GM18505 (cell line): ENCODE data around the gene URB1.
"Not testable (repeated sequence)": the region's sequence is repeated elsewhere in the genome, so short reads cannot be mapped to it uniquely, and the experiment has no call there.

Experiments
- ATAC-seq: cut with Tn5 transposase; IDR thresholded peaks from one replicate; pipeline ENCODE4 v1.9.1; 2021; ENCODE audit not compliant: unreplicated experiment
- POLR2A ChIP-seq: IDR thresholded peaks from 4 replicates; pipeline ENCODE4 v1.6.1; 2011; ENCODE audit warnings: borderline replicate concordance; ENCODE audit not compliant: insufficient read depth, insufficient read length; ENCODE audit errors: extremely low read depth

URB1 gene

DNA sequence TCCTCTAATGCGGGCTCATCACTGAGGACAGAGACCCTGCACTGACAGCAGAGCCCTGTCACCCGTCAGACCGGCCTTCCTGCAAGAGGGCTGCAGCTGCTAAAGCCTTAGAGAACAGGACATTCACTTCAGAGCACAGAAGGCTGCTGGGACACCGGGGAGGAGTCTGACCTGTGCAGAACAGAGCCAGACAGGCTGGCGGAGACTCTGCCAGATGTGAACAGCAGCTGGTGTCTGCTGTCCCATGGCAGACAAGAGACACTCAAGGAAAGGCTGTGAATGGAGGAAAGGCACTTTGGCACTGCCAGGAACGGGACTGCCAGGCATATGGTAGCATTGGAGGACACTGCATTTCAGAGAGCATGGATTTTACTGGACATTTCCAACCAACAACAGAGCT, 72.8 kb downstream of the URB1 start:
- no peak for ATAC-seq
- no peak for TF ChIP-seq POLR2A

DNA sequence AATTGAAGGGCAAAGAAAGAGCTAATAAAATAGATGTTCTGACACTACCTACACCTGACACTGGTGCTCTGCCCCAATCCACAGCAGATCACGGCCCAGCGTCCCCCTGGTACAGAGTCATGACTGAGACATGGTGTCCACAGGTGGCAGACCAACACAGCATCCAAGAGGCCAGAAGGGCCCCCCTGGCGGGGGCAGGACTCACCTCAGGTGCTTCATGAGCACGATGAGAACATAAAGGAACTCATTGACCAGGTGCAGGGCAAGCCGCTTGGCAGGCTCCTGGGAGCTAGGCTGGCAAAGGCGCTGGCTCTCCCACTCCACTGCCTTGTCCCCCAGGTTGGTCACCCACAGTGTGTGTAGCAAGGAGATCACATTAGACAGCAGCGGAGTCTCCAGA, 73.8 kb downstream of the URB1 start:
- TF ChIP-seq POLR2A = no peak
- ATAC-seq = no peak

DNA sequence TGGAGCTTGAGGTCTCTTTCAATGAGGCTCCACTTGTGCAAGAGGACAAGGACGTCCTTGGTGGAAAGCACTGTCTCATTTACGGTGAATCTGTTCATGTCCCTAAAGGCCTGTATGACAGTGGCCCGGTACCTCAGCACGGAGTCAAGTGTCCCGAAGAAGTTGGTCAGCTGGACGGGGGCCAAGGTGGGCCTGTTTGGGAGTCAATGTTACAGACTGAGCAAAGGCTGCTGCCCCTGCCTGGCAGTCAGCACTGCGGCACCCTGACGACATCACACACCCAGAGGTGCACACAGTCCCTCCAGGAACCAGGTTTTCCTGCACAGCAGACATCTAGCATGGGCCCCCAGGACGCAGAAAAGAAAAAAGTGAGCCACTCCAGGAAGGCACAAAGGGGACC, 75.1 kb downstream of the URB1 start:
- no peak for TF ChIP-seq POLR2A
- ATAC-seq = no peak

DNA sequence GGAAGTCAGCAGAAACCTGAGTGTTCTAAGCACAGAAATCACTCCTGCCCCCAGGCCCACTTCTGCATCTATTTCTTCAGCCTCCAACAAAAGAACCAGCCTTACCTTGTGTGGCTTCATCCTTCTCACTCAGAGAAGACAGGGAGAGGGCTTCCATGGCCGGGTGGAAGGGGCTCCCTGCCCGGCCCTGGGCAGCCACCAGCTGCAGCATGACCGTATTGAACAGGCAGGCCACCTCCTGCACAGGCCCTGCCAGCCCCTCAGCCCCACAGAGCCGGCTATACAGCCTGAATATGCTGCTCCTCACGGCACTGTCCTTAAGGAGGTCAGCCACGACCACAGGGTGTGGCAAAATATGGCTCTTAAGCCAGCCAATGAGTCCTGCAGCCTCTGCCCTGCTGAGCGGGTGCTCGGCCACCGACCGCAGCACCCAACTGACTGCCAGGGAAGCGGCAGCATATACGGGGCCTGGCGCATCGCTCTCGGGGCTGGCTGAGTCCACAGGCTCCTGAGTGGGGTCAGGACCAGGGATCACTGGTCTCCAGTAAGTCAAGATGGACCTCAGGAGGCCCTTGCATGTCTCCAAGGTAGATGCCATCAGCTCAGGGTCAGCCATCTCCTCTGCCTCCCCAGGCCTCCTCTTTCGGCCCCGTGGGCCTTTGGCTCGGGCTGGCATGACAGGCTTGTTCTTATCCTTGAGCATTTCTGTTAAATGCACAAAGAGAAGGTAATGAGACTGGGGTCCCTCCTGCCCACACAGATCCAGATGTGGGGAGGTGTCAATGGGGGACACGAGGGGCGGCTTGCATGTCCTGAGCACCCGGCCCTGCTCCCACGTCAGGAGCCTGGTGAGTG, 76.2 kb downstream of the URB1 start:
- no peak for ATAC-seq
- no peak for TF ChIP-seq POLR2A

DNA sequence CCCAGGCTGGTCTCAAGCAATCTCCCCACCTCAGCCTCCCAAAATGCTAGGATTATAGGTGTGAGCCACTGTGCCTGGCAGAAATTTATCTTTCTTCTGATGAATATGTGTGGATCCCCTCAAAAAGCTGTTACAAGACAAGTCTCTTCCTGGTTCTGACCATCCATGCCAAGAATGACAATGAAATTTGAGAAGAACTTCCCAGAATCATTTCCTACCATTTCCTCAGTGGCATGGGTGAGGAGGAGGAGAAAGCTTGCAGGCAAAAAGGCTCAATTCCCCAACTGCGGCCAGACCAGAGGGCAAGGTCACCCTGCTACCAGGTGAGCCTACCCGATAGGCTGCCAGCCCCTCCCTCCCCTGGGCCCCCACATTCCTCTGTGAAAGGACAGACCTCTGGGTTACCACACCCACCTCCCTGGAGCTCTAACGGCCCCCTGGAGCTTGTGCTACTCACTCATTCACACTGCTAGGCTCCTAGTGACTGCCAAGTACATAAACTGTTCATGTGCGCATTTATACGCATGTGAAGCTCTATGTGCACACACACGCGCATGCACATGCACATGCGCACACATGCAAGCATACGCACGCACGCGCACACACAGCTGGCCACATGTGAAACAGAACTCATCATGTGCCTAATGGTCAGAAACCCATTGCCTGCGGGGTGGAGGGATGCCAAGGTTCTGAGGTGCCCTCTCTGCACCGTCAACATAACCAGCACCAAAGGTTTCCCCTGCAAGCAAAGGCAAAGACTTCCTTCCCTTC, 77.1 kb downstream of the URB1 start:
- ATAC-seq = no peak
- no peak for TF ChIP-seq POLR2A

DNA sequence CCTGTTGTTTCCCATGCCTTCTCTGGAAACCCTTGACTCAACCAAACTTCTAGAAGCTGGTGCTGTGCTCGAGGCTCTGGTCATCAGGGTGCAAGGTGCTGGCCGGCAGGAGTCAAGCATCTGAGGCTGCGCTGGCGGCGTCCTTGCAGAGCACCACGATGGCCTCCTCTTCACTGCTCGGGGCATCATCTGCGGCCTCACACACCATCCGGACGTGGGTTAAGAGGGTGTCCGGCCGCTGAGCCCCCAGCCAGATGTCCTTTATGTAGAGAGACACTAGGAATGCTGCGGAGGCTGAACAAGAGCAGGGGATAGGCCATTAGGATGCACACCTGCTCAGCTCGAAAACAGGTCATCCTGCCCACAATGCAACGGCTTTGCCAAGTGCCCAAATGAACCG, 78.0 kb downstream of the URB1 start:
- ATAC-seq = no peak
- TF ChIP-seq POLR2A = no peak

DNA sequence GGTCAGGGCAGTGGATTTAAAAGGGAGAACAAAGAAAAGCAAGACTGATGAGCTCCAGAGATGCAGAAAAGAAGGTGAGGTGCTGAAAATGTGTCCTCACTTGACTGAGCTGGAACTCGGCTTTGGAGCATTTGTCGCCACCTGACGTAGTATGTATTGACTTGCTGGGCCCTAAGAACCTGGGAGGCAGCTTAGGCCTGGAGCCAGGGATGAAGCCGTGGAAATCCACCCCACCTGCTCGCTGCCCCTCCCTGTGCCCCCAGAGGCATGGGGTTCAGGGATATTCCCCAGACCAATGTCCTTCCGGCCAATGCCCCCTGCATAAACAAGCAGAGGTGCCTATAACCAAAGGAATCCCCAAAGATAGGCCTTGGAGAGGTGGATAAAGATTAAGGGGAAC, 79.8 kb downstream of the URB1 start:
- no peak for ATAC-seq
- no peak for TF ChIP-seq POLR2A

DNA sequence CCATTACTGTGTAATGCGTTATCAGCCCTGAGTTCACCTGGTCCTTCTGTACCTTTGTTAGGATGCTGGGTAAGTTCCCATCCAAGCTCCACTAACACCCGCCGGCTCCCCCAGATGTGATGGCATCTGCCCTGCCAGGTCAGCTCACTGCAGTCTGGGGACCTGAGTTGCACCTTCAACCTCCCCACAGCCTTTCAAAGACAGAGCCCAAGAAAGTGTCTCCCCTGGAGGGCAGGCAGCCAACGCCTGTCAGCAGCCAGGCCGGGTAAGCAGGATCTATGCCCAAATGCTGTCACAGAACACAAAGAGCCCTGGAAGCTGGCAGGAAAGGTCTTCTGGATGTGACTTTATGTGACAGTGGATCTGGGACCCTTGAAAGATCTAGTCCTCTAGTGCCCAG, 80.5 kb downstream of the URB1 start:
- ATAC-seq = no peak
- TF ChIP-seq POLR2A = no peak

DNA sequence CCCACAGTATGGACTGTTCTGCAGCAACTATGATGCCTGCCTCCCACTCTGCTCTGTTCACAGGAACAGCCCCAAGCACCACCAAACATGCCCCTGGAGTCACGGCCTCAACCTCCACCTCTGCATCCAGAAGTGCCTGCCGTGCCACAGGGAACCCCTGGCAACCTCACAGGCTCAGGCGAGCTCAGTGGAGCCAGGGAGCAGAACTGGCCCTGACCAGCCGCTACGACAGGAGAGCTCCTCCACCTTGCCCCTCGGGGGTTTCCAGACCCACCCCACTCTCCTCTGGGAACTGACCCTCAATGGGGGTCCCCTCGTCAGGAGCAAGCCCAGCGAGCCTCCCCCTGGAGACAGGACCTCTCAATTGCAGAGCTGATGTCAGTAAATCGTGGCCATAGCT, 81.2 kb downstream of the URB1 start:
- TF ChIP-seq POLR2A = no peak
- no peak for ATAC-seq

DNA sequence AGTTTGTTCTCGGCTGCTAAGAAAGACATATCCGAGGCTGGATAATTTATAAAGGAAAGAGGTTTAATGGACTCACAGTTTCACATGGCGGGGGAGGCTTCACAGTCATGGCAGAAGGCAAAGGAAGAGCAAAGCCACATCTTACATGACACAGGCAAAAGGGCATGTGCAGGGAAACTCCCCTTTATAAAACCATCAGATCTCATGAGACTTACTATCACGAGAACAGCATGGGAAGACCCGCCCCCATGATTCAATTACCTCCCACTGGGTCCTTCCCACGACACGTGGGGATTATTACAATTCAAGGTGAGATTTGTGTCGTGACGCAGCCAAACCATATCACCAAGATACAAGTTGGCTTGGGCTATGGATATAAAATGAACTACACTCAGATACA, 81.8 kb downstream of the URB1 start:
- ATAC-seq = not testable (repeated sequence)

DNA sequence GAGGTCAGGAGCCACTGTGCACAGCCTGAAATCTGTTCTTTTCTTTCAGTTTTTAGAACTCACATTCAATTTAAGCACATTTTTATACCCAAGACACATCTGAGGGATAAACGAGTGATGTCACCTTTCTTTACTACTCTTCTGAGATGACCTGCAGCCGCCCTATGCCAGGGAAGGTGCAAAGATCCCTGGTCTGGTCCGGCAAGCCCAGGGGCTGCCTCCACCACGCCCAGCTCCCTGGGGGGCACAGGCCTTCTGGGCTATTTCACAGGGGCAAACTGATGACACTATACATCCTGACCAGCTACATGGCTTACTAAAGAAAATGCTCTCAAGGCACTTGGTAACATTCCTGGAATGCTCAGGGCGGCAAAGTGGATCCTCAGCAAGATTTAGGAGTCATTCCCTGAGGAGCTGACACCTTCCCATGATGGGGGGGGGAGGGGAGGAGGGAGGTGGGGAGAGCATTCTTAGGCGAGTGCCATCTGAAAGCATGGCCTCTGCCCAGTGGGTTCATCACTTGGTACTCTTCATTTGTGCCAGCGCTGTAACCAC, 82.8 kb downstream of the URB1 start:
- no peak for TF ChIP-seq POLR2A
- no peak for ATAC-seq

DNA sequence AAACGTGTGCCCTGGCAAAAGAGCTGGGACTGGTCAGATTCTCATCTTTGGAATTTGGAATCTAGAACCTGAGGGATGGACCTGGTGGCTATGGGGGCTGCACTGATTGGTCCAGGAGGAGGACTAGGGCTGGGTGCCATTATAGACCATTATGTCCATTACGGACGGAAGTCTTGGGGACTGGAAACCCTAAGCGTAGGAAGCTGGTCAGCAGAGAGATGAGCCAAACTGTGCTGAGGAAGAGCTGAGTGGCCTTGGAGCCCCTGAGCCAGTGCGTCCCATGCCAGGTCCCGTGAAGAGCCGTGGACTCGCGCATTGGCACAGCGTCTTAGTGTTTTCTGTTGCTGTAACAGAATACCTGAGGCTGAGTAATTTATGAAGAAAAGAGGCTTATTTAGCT, 84.1 kb downstream of the URB1 start:
- no peak for TF ChIP-seq POLR2A
- ATAC-seq = no peak

DNA sequence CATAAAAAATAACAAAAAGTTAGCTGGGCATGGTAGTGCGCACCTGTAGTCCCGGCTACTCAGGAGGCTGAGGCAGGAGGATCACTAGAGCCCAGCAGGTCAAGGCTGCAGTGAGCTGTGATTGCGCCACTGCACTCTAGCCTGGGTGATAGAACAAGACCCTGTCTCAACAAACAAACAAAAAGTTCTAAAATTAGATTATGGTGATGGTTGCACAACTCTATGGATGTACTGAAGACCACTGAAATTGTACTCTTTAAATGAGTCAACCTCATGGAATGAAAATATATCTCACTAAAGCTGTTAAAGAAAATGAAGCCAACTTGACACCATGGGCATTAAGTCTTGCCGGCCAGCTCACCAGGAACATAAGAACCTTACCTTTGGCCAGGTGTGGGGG, 85.1 kb downstream of the URB1 start:
- no peak for ATAC-seq
- TF ChIP-seq POLR2A = no peak

DNA sequence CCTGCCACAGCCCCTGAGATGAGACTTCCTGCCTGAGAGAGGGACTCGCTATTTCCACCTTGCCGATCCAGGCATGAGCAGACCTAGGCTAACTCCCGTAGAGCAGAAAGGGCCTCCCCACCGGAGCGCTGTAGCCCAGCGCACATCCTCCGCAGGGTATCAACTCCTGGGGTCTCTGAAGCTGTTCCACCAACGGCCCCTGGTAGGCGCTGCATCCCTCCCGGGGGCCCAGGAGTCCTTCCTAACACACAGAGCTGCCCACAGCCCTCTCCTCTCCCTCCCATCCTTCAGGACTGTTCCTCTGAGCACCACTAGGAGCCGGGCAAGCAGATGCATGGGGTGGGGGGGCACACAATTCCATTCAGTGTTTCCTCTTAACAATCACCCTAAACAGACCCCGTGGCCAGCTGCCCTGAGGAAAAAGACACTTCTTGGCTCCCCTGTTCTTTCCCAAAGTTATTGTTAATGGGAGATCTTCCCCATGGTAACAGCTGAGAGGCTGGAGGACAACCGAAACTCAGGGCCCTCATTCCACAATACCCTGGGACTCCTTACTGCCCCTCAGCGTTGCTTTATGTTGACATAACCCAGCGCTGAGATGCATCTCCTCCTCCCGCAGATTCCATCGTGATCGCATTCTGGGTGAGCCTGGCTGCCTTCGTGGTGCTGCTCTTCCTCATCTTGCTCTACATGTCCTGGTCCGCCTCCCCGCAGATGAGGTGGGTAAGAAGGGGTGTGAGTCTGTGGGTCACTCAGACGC, 86.6 kb downstream of the URB1 start:
- no peak for ATAC-seq
- no peak for TF ChIP-seq POLR2A

DNA sequence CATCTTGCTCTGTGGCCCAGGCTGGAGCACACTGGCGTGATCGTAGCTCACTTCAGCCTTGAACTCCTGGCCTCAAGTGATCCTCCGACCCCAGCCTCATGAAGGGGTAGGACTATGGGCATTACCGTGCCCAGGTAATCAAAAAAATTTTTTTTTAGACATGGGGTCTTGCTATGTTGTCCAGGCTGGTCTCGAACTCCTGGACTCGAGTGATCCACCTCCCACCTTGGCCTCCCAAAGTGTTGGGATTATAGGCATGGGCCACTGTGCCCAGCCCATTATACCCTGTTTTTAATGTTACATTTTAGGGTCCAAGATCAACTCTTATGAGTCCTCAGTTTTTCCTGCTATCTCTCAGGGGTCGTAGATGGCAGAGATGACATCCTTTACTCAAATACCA, 87.8 kb downstream of the URB1 start:
- ATAC-seq = no peak
- TF ChIP-seq POLR2A = no peak
